HG03342 (cell line): ENCODE data around the gene NGEF.
"Not testable (repeated sequence)": the region's sequence is repeated elsewhere in the genome, so short reads cannot be mapped to it uniquely, and the experiment has no call there.

ENCODE experiments used
- ATAC-seq: cut with Tn5 transposase; IDR thresholded peaks from one replicate; pipeline ENCODE4 v1.9.1; 2021; ENCODE audit warnings: mild to moderate bottlenecking, moderate library complexity; ENCODE audit not compliant: unreplicated experiment

NGEF gene

GRCh38 chr2:233013027-233013461 lies at the start of gene NGEF:
Gene NGEF (minus strand): TSS chr2:233013256. CDS start chr2:232974890, 38,366 bp downstream.
- no peak for ATAC-seq

GRCh38 chr2:233062451-233062850 lies 49.4 kb upstream of the NGEF start:
- no peak for ATAC-seq

GRCh38 chr2:233061591-233062450 lies 48.8 kb upstream of the NGEF start:
- ATAC-seq = peak; percentile 29

GRCh38 chr2:233060980-233061590 lies 48.0 kb upstream of the NGEF start:
- peak; percentile 12 for ATAC-seq

- ATAC-seq = no peak
These were observed 47.5 kb upstream of the NGEF start for GRCh38 chr2:233060501-233060979.

- ATAC-seq = peak; percentile 52
These were observed 46.9 kb upstream of the NGEF start, which contains the start of gene INPP5D for GRCh38 chr2:233059797-233060500. Gene INPP5D (plus strand): TSS chr2:233060342. CDS start chr2:233060479, 137 bp downstream.

GRCh38 chr2:233059547-233059796 lies 46.4 kb upstream of the NGEF start:
- no peak for ATAC-seq

- no peak for ATAC-seq
These were observed 45.9 kb upstream of the NGEF start for GRCh38 chr2:233058717-233059546.

- ATAC-seq = no peak
These were observed 44.0 kb upstream of the NGEF start for GRCh38 chr2:233056961-233057605.

GRCh38 chr2:233055362-233055761 lies 42.3 kb upstream of the NGEF start:
- ATAC-seq = no peak

- ATAC-seq = no peak
These were observed 41.1 kb upstream of the NGEF start for GRCh38 chr2:233053928-233054784.

- ATAC-seq = not testable (repeated sequence)
These were observed 39.5 kb upstream of the NGEF start for GRCh38 chr2:233052517-233052916.

GRCh38 chr2:233051241-233052149 lies 38.4 kb upstream of the NGEF start:
- ATAC-seq = no peak

- no peak for ATAC-seq
These were observed 36.2 kb upstream of the NGEF start for GRCh38 chr2:233049194-233049761.

GRCh38 chr2:233048569-233049193 lies 35.6 kb upstream of the NGEF start:
- no peak for ATAC-seq

- no peak for ATAC-seq
These were observed 34.6 kb upstream of the NGEF start for GRCh38 chr2:233047667-233048066.

- no peak for ATAC-seq
These were observed 34.1 kb upstream of the NGEF start for GRCh38 chr2:233047206-233047605.
